K562 (cell line): ENCODE measurements around the gene EDEM1. TPM values are rescaled to one million over a fixed set of nuclear protein-coding genes. Genes with fewer than 3 reads are reported as not detected.

Experiments used
- BRCA1 ChIP-seq, 2 experiments: fragments of 450-650 bp in 1 of 2; sonication (generic) in 1 of 2; formaldehyde crosslinking in 1 of 2; IDR thresholded peaks; 2 replicates each; pipeline versions ENCODE4 v1.5.0 to v1.6.1; 2017 to 2020; ENCODE audit warnings: mild to moderate bottlenecking in 1 of 2, missing genetic modification reagents in 1 of 2
- CBX5 ChIP-seq: IDR thresholded peaks from 2 replicates; pipeline ENCODE4 v1.6.1; 2014; ENCODE audit warnings: low read depth, borderline replicate concordance
- HNRNPL ChIP-seq: fragments of 200-400 bp; formaldehyde crosslinking; IDR thresholded peaks from 2 replicates; pipeline ENCODE4 v1.6.1; 2017; ENCODE audit warnings: low read depth, mild to moderate bottlenecking, low read length
- HOXB6 ChIP-seq: fragments of 250-450 bp; sonication (Bioruptor Pico); IDR thresholded peaks from 2 replicates; pipeline ENCODE4 v1.5.1; 2022; ENCODE audit warnings: mild to moderate bottlenecking, borderline replicate concordance
- MXI1 ChIP-seq: IDR thresholded peaks from 2 replicates; pipeline ENCODE4 v1.6.1; 2011; ENCODE audit warnings: low read depth, mild to moderate bottlenecking, improper control_type of control experiment, low read length
- NR0B1 ChIP-seq: fragments of 450-650 bp; IDR thresholded peaks from one replicate; pipeline ENCODE4 v1.6.1; 2018; ENCODE audit warnings: mild to moderate bottlenecking, moderate library complexity; ENCODE audit not compliant: partially characterized antibody
- POLR3A ChIP-seq: IDR thresholded peaks from 2 replicates; pipeline ENCODE4 v1.6.1; 2011; ENCODE audit warnings: borderline replicate concordance, mild to moderate bottlenecking, moderate library complexity; ENCODE audit not compliant: insufficient read length, insufficient read depth; ENCODE audit errors: extremely low read depth
- SIRT6 ChIP-seq: IDR thresholded peaks from one replicate; pipeline ENCODE4 v1.6.1; 2012; ENCODE audit warnings: low read depth, mild to moderate bottlenecking, control low read depth, inconsistent platforms, low read length, moderate library complexity
- TCF7L2 ChIP-seq: fragments of 150-350 bp; IDR thresholded peaks from 2 replicates; pipeline ENCODE4 v1.6.1; 2016; ENCODE audit warnings: low read depth, mild to moderate bottlenecking, low read length, moderate library complexity
- TSC22D4 ChIP-seq: fragments of 450-650 bp; IDR thresholded peaks from 2 replicates; pipeline ENCODE4 v1.6.1; 2016; ENCODE audit warnings: missing genetic modification characterization, missing biosample characterization, control low read depth
- XRCC4 ChIP-seq: IDR thresholded peaks from one replicate; pipeline ENCODE4 v1.6.1; 2011; ENCODE audit not compliant: insufficient read depth, insufficient read length; ENCODE audit errors: extremely low read depth
- ZKSCAN3 ChIP-seq: fragments of 250-450 bp; sonication (Bioruptor Pico); IDR thresholded peaks from 2 replicates; pipeline ENCODE4 v1.4.0; 2020
- ZNF140 ChIP-seq: fragments of 250-450 bp; sonication (Bioruptor Pico); IDR thresholded peaks from 2 replicates; pipeline ENCODE4 v1.8.0; 2021; ENCODE audit warnings: moderate library complexity, mild to moderate bottlenecking, inconsistent platforms
- ZNF232 ChIP-seq: sonication (generic); formaldehyde crosslinking; IDR thresholded peaks from 2 replicates; pipeline ENCODE4 v1.8.0; 2022; ENCODE audit warnings: mild to moderate bottlenecking, missing genetic modification reagents
- ZNF311 ChIP-seq: fragments of 250-450 bp; sonication (Bioruptor Pico); IDR thresholded peaks from 2 replicates; pipeline ENCODE4 v1.4.0; 2020; ENCODE audit warnings: mild to moderate bottlenecking, moderate library complexity
- ZNF764 ChIP-seq: fragments of 250-450 bp; sonication (Bioruptor Pico); IDR thresholded peaks from 2 replicates; pipeline ENCODE4 v1.4.0; 2020; ENCODE audit warnings: low read depth, mild to moderate bottlenecking, moderate library complexity
- ZSCAN29 ChIP-seq: fragments of 450-650 bp; IDR thresholded peaks from 2 replicates; pipeline ENCODE4 v1.6.1; 2017
- polyA plus RNA-seq, 8 experiments: library from polyadenylated mRNA; depleted of rRNA in 4 of 8; stranded (reverse) in 5 of 8; unstranded in 3 of 8; fragments of >200 nt; fragmentation: Nextera tagmentation in 2 of 8; fragmentation: Illumina TruSeq in 1 of 8; extraction: Ambion mirVana in 2 of 8; extraction: Trizol in 1 of 8; gene quantifications; 2 replicates each; pipeline versions ENCODE4 v1.2.1 to v1.2.3, GENCODE V29; 2011 to 2014; ENCODE audit warnings: inconsistent platforms in 1 of 8, missing spikeins in 1 of 8
- total RNA-seq, 7 experiments: library from RNA; depleted of rRNA in 6 of 7; stranded (reverse); fragments of >200 nt in 6 of 7; fragmentation: Illumina TruSeq in 2 of 7; extraction: Trizol in 2 of 7; gene quantifications; 2 replicates each; pipeline versions ENCODE4 v1.2.1 to v1.2.3, GENCODE V29; 2011 to 2021; ENCODE audit warnings: low replicate concordance in 1 of 7
- TF ChIP-seq, protein P1 (sequence below), 2 experiments: fragments of 150-350 bp in 1 of 2; IDR thresholded peaks; 2 replicates each; pipeline ENCODE4 v1.6.1; 2012 to 2016; ENCODE audit warnings: low read depth in 2 of 2, low read length in 2 of 2, mild to moderate bottlenecking in 1 of 2, moderate library complexity in 1 of 2
- TF ChIP-seq, protein P2 (sequence below): fragments of 450-650 bp; IDR thresholded peaks from 2 replicates; pipeline ENCODE4 v1.6.1; 2017; ENCODE audit warnings: mild to moderate bottlenecking, moderate library complexity
- TF ChIP-seq, protein P3 (sequence below): fragments of 450-650 bp; conservative IDR thresholded peaks from 2 replicates; pipeline ENCODE4 v1.6.1; 2016; ENCODE audit warnings: missing genetic modification characterization, low read depth, mild to moderate bottlenecking, missing compliant biosample characterization, moderate library complexity

The EDEM1 gene
- total and polyA plus RNA-seq, 9 of the 15 experiments (the other 6 are each of a cell fraction or from before 2014, with no cell fraction given) = 6.2 to 36.7 (median 14.3) TPM

GRCh38 chr3:5197470-5198312 is 10.2 kb downstream of the EDEM1 start (continued):
- no peak for TF ChIP-seq ZKSCAN3
- no peak for TF ChIP-seq ZNF140
- no peak for TF ChIP-seq ZSCAN29
- TF ChIP-seq ZNF232 (CRISPR knock-in tag) = no peak
- TF ChIP-seq, protein P1, sequence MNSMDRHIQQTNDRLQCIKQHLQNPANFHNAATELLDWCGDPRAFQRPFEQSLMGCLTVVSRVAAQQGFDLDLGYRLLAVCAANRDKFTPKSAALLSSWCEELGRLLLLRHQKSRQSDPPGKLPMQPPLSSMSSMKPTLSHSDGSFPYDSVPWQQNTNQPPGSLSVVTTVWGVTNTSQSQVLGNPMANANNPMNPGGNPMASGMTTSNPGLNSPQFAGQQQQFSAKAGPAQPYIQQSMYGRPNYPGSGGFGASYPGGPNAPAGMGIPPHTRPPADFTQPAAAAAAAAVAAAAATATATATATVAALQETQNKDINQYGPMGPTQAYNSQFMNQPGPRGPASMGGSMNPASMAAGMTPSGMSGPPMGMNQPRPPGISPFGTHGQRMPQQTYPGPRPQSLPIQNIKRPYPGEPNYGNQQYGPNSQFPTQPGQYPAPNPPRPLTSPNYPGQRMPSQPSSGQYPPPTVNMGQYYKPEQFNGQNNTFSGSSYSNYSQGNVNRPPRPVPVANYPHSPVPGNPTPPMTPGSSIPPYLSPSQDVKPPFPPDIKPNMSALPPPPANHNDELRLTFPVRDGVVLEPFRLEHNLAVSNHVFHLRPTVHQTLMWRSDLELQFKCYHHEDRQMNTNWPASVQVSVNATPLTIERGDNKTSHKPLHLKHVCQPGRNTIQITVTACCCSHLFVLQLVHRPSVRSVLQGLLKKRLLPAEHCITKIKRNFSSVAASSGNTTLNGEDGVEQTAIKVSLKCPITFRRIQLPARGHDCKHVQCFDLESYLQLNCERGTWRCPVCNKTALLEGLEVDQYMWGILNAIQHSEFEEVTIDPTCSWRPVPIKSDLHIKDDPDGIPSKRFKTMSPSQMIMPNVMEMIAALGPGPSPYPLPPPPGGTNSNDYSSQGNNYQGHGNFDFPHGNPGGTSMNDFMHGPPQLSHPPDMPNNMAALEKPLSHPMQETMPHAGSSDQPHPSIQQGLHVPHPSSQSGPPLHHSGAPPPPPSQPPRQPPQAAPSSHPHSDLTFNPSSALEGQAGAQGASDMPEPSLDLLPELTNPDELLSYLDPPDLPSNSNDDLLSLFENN (IDR thresholded peaks at IDR 0.05; ENCODE audit: low read depth in 2 of 2, low read length in 2 of 2) = no peak
- TF ChIP-seq TSC22D4 = no peak
- TF ChIP-seq HNRNPL = no peak
- no peak for TF ChIP-seq SIRT6
- TF ChIP-seq, protein P2, sequence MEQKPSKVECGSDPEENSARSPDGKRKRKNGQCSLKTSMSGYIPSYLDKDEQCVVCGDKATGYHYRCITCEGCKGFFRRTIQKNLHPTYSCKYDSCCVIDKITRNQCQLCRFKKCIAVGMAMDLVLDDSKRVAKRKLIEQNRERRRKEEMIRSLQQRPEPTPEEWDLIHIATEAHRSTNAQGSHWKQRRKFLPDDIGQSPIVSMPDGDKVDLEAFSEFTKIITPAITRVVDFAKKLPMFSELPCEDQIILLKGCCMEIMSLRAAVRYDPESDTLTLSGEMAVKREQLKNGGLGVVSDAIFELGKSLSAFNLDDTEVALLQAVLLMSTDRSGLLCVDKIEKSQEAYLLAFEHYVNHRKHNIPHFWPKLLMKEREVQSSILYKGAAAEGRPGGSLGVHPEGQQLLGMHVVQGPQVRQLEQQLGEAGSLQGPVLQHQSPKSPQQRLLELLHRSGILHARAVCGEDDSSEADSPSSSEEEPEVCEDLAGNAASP = no peak
- TF ChIP-seq ZNF311 (CRISPR knock-in tag) = peak; percentile 64; the same call in 1 of the 2 replicates
- TF ChIP-seq CBX5 = no peak
- TF ChIP-seq, protein P3, sequence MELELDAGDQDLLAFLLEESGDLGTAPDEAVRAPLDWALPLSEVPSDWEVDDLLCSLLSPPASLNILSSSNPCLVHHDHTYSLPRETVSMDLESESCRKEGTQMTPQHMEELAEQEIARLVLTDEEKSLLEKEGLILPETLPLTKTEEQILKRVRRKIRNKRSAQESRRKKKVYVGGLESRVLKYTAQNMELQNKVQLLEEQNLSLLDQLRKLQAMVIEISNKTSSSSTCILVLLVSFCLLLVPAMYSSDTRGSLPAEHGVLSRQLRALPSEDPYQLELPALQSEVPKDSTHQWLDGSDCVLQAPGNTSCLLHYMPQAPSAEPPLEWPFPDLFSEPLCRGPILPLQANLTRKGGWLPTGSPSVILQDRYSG (tag) = no peak; the same call in 1 of the 2 replicates
- TF ChIP-seq HOXB6 (CRISPR knock-in tag) = 0 out of 2 replicates have a peak, but pooled peaks have one; percentile 3
- no peak for TF ChIP-seq MXI1
- no peak for TF ChIP-seq XRCC4
- TF ChIP-seq BRCA1 (IDR thresholded peaks at IDR 0.05) = no peak
- TF ChIP-seq BRCA1 (CRISPR knock-in tag; IDR thresholded peaks at IDR 0.05) = no peak
- TF ChIP-seq TCF7L2 = no peak
- TF ChIP-seq POLR3A = no peak
- TF ChIP-seq ZNF764 (CRISPR knock-in tag) = no peak
- TF ChIP-seq NR0B1 = no peak
